Lung (tissue), 12 donors: ENCODE measurements around the gene IGSF22. TPM values are rescaled to one million over a fixed set of nuclear protein-coding genes. Genes with fewer than 3 reads are reported as not detected.
"Not testable (repeated sequence)": the region's sequence is repeated elsewhere in the genome, so short reads cannot be mapped to it uniquely, and the experiment has no call there.

Experiments
- ATAC-seq: fragments of 200-7000 bp; cut with Tn5 transposase; one replicate; pipeline ENCODE4 v1.9.1; 2020; ENCODE audit warnings: moderate number of reproducible peaks; ENCODE audit not compliant: insufficient read depth, low FRiP score
- DNase-seq, 3 donors: peaks; one replicate each; pipeline ENCODE4 v3.0.0-alpha.2; 2013 to 2017
- H3K27ac ChIP-seq, 2 donors: one replicate each; pipeline ENCODE4 v1.5.1; 2013; ENCODE audit warnings: mild to moderate bottlenecking in 2 of 2, moderate library complexity in 2 of 2, control low read depth in 1 of 2, inconsistent platforms in 1 of 2, low read depth in 1 of 2, low read length in 1 of 2
- H3K27me3 ChIP-seq, 3 donors: one replicate each; pipeline ENCODE4 v1.5.1; 2013; ENCODE audit warnings: low read length in 2 of 3; ENCODE audit not compliant: control insufficient read depth in 3 of 3, insufficient read depth in 3 of 3
- H3K36me3 ChIP-seq, 4 donors: one replicate each; pipeline ENCODE4 v1.5.1; 2013; ENCODE audit warnings: low read length in 4 of 4, mild to moderate bottlenecking in 1 of 4, moderate library complexity in 1 of 4; ENCODE audit not compliant: control insufficient read depth in 4 of 4, insufficient read depth in 4 of 4
- H3K4me1 ChIP-seq, 5 donors: one replicate each; pipeline ENCODE4 v1.5.1; 2013; ENCODE audit warnings: low read length in 5 of 5, mild to moderate bottlenecking in 2 of 5, moderate library complexity in 1 of 5; ENCODE audit not compliant: control insufficient read depth in 5 of 5, insufficient read depth in 5 of 5
- H3K4me3 ChIP-seq: one replicate; pipeline ENCODE4 v1.5.1; 2013; ENCODE audit warnings: mild to moderate bottlenecking, control low read depth, moderate library complexity
- H3K9ac ChIP-seq, 2 donors: one replicate each; pipeline ENCODE4 v1.5.1; 2013; ENCODE audit warnings: low read length in 2 of 2, control low read depth in 1 of 2; ENCODE audit not compliant: insufficient read depth in 1 of 2
- H3K9me3 ChIP-seq, 4 donors: one replicate each; pipeline ENCODE4 v1.5.1; 2013; ENCODE audit warnings: low read length in 3 of 4, mild to moderate bottlenecking in 1 of 4, moderate library complexity in 1 of 4; ENCODE audit not compliant: control insufficient read depth in 4 of 4, insufficient read depth in 3 of 4
- WGBS, 2 donors: extraction: QIAGEN DNeasy Blood & Tissue Kit; methylation state at CpG; one replicate each; pipeline ENCODE4 v1.1.7; 2013; 5-methylcytosine and 5-hydroxymethylcytosine counted together
- polyA plus RNA-seq, 2 donors: library from polyadenylated mRNA; stranded (reverse); fragments of 200-250 nt; gene quantifications; one replicate each; pipeline ENCODE4 v1.2.1, GENCODE V29; 2013
- total RNA-seq, 2 donors: library from RNA; depleted of rRNA in 1 of 2; stranded (reverse); fragments of >200 nt in 1 of 2; gene quantifications; one replicate each; pipeline ENCODE4 v1.2.1, GENCODE V29; 2014 to 2021
- TF ChIP-seq, protein P1 (sequence below): IDR thresholded peaks from 2 replicates; pipeline ENCODE4 v1.5.1; 2012; ENCODE audit warnings: mild to moderate bottlenecking; ENCODE audit errors: control extremely low read depth, extremely low read depth
- donor health status: control.
- donor health status: control.
- donor health status: Bipolar disorder and iron deficiency.
- donor health status: healthy.
- donor health status: DM: yes; HTN: yes; CAD: no.

IGSF22 gene
- total and polyA plus RNA-seq, 4 donors, result 0.33 to 2.0 (median 0.56) TPM

DNA sequence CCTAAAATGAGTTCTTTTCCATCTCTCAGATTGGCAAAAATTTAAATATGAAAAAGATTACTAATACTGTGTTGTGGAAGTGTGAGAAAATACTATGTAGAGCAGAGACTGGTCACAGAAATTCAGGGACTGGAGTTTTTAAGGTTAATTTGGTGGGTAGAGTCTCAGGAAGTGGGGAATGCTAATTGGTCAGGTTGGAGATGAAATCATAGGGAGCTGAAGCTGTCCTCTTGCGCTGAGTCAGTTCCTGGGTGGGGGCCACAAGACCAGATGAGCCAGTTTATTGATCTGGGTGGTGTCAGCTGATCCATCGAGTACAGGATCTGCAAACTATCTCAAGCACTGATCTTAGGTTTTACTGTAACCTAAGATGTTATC lies 56.8 kb downstream of the IGSF22 start:
- no peak overlapping the region for H3K9ac ChIP-seq
- TF ChIP-seq, protein P1, sequence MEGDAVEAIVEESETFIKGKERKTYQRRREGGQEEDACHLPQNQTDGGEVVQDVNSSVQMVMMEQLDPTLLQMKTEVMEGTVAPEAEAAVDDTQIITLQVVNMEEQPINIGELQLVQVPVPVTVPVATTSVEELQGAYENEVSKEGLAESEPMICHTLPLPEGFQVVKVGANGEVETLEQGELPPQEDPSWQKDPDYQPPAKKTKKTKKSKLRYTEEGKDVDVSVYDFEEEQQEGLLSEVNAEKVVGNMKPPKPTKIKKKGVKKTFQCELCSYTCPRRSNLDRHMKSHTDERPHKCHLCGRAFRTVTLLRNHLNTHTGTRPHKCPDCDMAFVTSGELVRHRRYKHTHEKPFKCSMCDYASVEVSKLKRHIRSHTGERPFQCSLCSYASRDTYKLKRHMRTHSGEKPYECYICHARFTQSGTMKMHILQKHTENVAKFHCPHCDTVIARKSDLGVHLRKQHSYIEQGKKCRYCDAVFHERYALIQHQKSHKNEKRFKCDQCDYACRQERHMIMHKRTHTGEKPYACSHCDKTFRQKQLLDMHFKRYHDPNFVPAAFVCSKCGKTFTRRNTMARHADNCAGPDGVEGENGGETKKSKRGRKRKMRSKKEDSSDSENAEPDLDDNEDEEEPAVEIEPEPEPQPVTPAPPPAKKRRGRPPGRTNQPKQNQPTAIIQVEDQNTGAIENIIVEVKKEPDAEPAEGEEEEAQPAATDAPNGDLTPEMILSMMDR, result no peak
- DNase-seq (no peak), ATAC-seq (no peak)
- no peaks in the 10 kb centered on the region for H3K9me3 ChIP-seq
- no peaks in the 10 kb centered on the region for H3K27me3 ChIP-seq
- H3K4me1 ChIP-seq, result no peaks in the 10 kb centered on the region
- no peaks in the 10 kb centered on the region for H3K36me3 ChIP-seq
- 28 to 30% methylated on average over 2 of the region's 2 CpGs for WGBS, 2 donors
- H3K4me3 ChIP-seq, result no peak overlapping the region
- no peak overlapping the region for H3K27ac ChIP-seq

DNA sequence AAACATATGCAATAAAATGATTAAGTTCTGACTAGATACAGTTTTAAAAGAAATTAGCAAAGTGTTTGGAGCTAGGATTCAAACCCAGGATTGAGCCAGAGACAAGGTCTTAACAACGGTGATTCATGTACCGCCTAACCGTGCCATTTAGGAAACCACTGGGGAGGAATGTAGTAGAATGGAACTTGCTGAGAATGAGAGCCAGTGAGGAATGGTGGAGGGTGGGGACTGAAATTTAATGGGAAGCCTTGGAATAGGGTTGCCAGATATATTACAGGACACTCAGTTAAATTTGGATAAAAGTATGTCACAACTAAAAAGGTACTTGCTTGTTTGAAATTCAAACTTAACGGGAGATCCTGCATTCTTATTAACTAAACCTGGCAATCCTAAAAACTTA lies 57.9 kb downstream of the IGSF22 start:
- TF ChIP-seq, protein P1, result no peak
- Histone ChIP-seq H3K9ac (no peak overlapping the region), H3K36me3 (no peaks in the 10 kb centered on the region), H3K27me3 (no peaks in the 10 kb centered on the region), H3K4me1 (no peaks in the 10 kb centered on the region), H3K4me3 (no peak overlapping the region), H3K9me3 (no peaks in the 10 kb centered on the region), H3K27ac (no peak overlapping the region)
- ATAC-seq (no peak), DNase-seq (no peak)
- WGBS, 2 donors, result 88 to 96% methylated on average over 4 of the region's 4 CpGs

DNA sequence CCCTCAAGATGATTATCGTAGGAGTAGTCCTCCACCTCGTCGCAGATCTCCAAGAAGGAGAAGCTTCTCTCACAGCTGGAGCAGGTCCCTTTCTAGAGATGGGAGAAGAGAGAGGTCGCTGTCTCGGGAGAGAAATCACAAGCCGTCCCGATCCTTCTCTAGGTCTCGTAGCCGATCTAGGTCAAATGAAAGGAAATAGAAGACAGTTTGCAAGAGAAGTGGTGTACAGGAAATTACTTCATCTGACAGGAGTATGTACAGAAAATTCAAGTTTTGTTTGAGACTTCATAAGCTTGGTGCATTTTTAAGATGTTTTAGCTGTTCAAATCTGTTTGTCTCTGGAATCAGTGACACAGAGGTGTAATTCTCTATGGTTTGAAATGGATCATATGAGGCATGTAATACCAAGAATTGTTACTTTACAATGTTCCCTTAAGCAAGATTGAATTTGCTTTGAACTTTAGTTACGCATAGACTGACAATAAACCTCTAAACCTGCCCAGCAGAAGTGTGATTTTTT lies 60.6 kb downstream of the IGSF22 start:
- not testable (repeated sequence) for H3K9ac ChIP-seq, H3K9me3 ChIP-seq, ATAC-seq, H3K4me1 ChIP-seq, H3K4me3 ChIP-seq, DNase-seq, H3K27ac ChIP-seq, H3K36me3 ChIP-seq, H3K27me3 ChIP-seq
- WGBS, 2 donors, result 70% methylated on average over 10 of the region's 10 CpGs

DNA sequence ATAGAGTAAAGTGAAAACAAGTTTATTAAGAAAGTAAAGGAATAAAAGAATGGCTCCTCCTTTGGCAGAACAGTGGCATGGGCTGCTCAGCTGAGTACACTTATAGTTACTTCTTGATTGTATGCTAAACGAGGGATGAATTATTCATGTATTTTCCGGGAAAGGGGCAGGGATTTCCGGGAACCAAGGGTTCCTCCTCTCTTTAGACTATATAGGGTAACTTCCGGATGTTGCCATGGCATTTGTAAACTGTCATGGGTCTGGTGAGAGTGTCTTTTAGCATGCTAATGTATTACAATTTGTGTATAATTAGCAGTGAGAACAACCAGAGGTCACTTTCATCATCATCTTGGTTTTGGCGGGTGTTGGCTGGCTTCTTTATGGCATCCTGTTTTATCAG lies 68.3 kb downstream of the IGSF22 start:
- no peaks in the 10 kb centered on the region for H3K27me3 ChIP-seq
- no peak overlapping the region for H3K4me3 ChIP-seq
- no peaks in the 10 kb centered on the region for H3K4me1 ChIP-seq
- no peak for ATAC-seq
- DNase-seq, result no peak
- no peak overlapping the region for H3K9ac ChIP-seq
- H3K9me3 ChIP-seq, result peaks cover 0 to 6% (median 0%) of the 10 kb centered on the region in 4 donors
- TF ChIP-seq, protein P1, result no peak
- H3K27ac ChIP-seq, result no peak overlapping the region
- 89 to 94% methylated on average over 5 of the region's 5 CpGs for WGBS, 2 donors
- H3K36me3 ChIP-seq, result no peaks in the 10 kb centered on the region

Other genes with a start within 250 kb of the IGSF22 start
- 10 to 100 TPM; 53.2 to 57.6 TPM for gene TSG101, start 199.2 kb downstream of the IGSF22 start, total RNA-seq
- 10 to 100 TPM; 37.8 to 64.4 TPM for gene TSG101, start 199.2 kb downstream of the IGSF22 start, polyA plus RNA-seq
- gene UEVLD, start 137.5 kb downstream of the IGSF22 start, total RNA-seq, result 10 to 100 TPM; 20.7 to 29.6 TPM
- gene UEVLD, start 137.5 kb downstream of the IGSF22 start, polyA plus RNA-seq, result 10 to 100 TPM in 1 of 2 donors, 1 to 10 TPM in 1; 6.4 to 10.9 TPM
- 1 to 10 TPM; 2.8 to 3.5 TPM for gene MISFA, start 126.4 kb downstream of the IGSF22 start, total RNA-seq
- 1 to 10 TPM in 1 of 2 donors, under 1 TPM in 1; 0.95 to 2.5 TPM for gene MISFA, start 126.4 kb downstream of the IGSF22 start, polyA plus RNA-seq
- 10 to 100 TPM; 17.8 to 21.0 TPM for gene SPTY2D1, start 91.8 kb downstream of the IGSF22 start, total RNA-seq
- 10 to 100 TPM in 1 of 2 donors, 1 to 10 TPM in 1; 3.9 to 10.7 TPM for gene SPTY2D1, start 91.8 kb downstream of the IGSF22 start, polyA plus RNA-seq
- gene TMEM86A, start 27.4 kb downstream of the IGSF22 start, total RNA-seq, result 1 to 10 TPM; 3.2 to 8.9 TPM
- 1 to 10 TPM; 1.9 to 2.6 TPM for gene TMEM86A, start 27.4 kb downstream of the IGSF22 start, polyA plus RNA-seq
- gene PTPN5, start 65.6 kb upstream of the IGSF22 start, total RNA-seq, result under 1 TPM in 1 of 2 donors, not detected in 1; 0.15 TPM
- gene PTPN5, start 65.6 kb upstream of the IGSF22 start, polyA plus RNA-seq, result under 1 TPM in 1 of 2 donors, not detected in 1; 0.02 TPM
- not detected for gene MRGPRX1, start 213.2 kb upstream of the IGSF22 start, total RNA-seq
- gene MRGPRX1, start 213.2 kb upstream of the IGSF22 start, polyA plus RNA-seq, result not detected